Psoas muscle (tissue), 8 donors: Measurements from ENCODE around the gene MAS1. TPM values are rescaled to one million over a fixed set of nuclear protein-coding genes. Genes with fewer than 3 reads are reported as not detected.

Experiments used
- ATAC-seq, 4 donors: fragments of 200-7000 bp; cut with Tn5 transposase; one replicate each; pipeline ENCODE4 v1.9.1; 2020; ENCODE audit warnings: moderate library complexity in 3 of 4, mild to moderate bottlenecking in 2 of 4
- DNase-seq, 2 donors: peaks; one replicate each; pipeline ENCODE4 v3.0.0-alpha.2; 2020
- H3K27ac ChIP-seq: fragments of 200-600 bp; one replicate; pipeline ENCODE4 v1.8.0; 2022
- H3K27me3 ChIP-seq, 3 donors: fragments of 200-600 bp in 1 of 3; one replicate each; pipeline versions ENCODE4 v1.6.1 to v1.8.0; 2013 to 2022; ENCODE audit warnings: low read length in 2 of 3, mild to moderate bottlenecking in 2 of 3, moderate library complexity in 1 of 3; ENCODE audit not compliant: insufficient read depth in 3 of 3
- H3K36me3 ChIP-seq, 2 donors: fragments of 200-600 bp in 1 of 2; one replicate each; pipeline versions ENCODE4 v1.6.1 to v1.8.0; 2013 to 2022; ENCODE audit warnings: low read depth in 1 of 2, mild to moderate bottlenecking in 1 of 2, moderate library complexity in 1 of 2; ENCODE audit not compliant: insufficient read depth in 1 of 2
- H3K4me1 ChIP-seq: fragments of 200-600 bp; one replicate; pipeline ENCODE4 v1.8.0; 2022
- H3K4me3 ChIP-seq: fragments of 200-600 bp; one replicate; pipeline ENCODE4 v1.8.0; 2022; ENCODE audit warnings: mild to moderate bottlenecking
- H3K9me3 ChIP-seq: fragments of 200-600 bp; one replicate; pipeline ENCODE4 v1.8.0; 2022
- WGBS, 3 donors: extraction: QIAGEN DNeasy Blood & Tissue Kit; methylation state at CpG; one replicate each; pipeline versions ENCODE4 v1.1.6 to v1.1.7; 2013; 5-methylcytosine and 5-hydroxymethylcytosine counted together
- intact Hi-C, 2 donors: fragments of 100-400 bp; cut with DNase I; formaldehyde crosslinking; loops; one replicate each; pipeline versions ENCODE4 v1.11.0 to v1.14.2; 2022
- polyA plus RNA-seq, 3 donors: library from polyadenylated mRNA; stranded (reverse); fragments of 200-250 nt; gene quantifications; one replicate each; pipeline ENCODE4 v1.2.3, GENCODE V29; 2013
- total RNA-seq, 4 donors: library from RNA; stranded (reverse); fragmentation: NEBNext Ultra II Directional in 2 of 4; extraction: Animal tissue kit (Norgen Biotek cat#: 25700) in 2 of 4; gene quantifications; one replicate each; pipeline versions ENCODE4 v1.2.1 to v1.2.4, GENCODE V29; 2021 to 2023
- TF ChIP-seq, protein P1 (sequence below): fragments of 200-600 bp; IDR thresholded peaks from one replicate; pipeline ENCODE4 v1.8.0; 2022; ENCODE audit warnings: antibody characterized with exemption
- donor health status: healthy with polysubstance abuse.
- donor health status: DM: no; HTN: no; CAD: no; lungs with moderate emphysema.
- donor health status: Bipolar disorder and iron deficiency.
- donor health status: healthy.
- donor health status: DM: yes; HTN: yes; CAD: no.
- donor health status: DM: no; HTN: no; CAD: no.
- donor health status: DM: no; HTN: no; CAD: no.
- donor health status: DM: yes; HTN: yes; CAD: no.

MAS1 gene
- total and polyA plus RNA-seq, 7 donors: not detected

- H3K4me1 ChIP-seq: no peaks in the 10 kb centered on the region
- intact Hi-C loops: no loop called here
- no peaks in the 10 kb centered on the region for H3K27me3 ChIP-seq
- DNase-seq: no peak
- ATAC-seq: no peak
- no peaks in the 10 kb centered on the region for H3K9me3 ChIP-seq
- H3K27ac ChIP-seq: no peak overlapping the region
- TF ChIP-seq, protein P1, sequence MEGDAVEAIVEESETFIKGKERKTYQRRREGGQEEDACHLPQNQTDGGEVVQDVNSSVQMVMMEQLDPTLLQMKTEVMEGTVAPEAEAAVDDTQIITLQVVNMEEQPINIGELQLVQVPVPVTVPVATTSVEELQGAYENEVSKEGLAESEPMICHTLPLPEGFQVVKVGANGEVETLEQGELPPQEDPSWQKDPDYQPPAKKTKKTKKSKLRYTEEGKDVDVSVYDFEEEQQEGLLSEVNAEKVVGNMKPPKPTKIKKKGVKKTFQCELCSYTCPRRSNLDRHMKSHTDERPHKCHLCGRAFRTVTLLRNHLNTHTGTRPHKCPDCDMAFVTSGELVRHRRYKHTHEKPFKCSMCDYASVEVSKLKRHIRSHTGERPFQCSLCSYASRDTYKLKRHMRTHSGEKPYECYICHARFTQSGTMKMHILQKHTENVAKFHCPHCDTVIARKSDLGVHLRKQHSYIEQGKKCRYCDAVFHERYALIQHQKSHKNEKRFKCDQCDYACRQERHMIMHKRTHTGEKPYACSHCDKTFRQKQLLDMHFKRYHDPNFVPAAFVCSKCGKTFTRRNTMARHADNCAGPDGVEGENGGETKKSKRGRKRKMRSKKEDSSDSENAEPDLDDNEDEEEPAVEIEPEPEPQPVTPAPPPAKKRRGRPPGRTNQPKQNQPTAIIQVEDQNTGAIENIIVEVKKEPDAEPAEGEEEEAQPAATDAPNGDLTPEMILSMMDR: no peak
- no peak overlapping the region for H3K4me3 ChIP-seq
- H3K36me3 ChIP-seq: no peaks in the 10 kb centered on the region
- WGBS, 3 donors: 69 to 72% (median 70%) methylated on average over 15 of the region's 15 CpGs
Measured at GRCh38 chr6:159899994-159900745, 9.4 kb downstream of the MAS1 start.

GRCh38 chr6:159902620-159903019, 11.8 kb downstream of the MAS1 start:
- TF ChIP-seq, protein P1: no peak
- Histone ChIP-seq H3K36me3 (no peaks in the 10 kb centered on the region), H3K27me3 (no peaks in the 10 kb centered on the region), H3K4me1 (no peaks in the 10 kb centered on the region), H3K27ac (no peak overlapping the region), H3K4me3 (no peak overlapping the region), H3K9me3 (no peaks in the 10 kb centered on the region)
- WGBS, 3 donors: 46 to 67% (median 55%) methylated on average over 9 of the region's 9 CpGs
- intact Hi-C loops: no loop called here
- DNase-seq: no peak
- no peak for ATAC-seq

DNA sequence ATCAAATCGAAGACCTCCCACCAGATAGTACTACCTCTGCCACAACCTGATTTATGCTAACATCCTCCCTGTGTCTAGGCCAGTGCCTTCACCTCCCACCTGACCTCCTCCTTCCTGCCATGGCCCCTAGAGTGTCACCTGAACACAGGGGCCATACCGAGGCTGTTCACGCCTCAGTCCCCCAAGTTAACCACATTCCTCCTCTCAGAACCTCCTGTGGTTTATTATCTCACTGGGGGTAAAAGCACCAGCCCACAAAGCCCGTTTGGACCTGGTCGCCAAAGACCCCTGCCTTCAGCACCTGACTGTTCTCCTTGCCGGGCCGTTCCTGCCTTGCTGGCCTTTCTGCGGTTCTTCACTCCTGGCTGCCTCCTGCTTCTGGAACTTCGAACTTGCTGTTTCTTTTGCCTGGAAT, 13.7 kb downstream of the MAS1 start:
- no peaks in the 10 kb centered on the region for H3K27me3 ChIP-seq
- no peaks in the 10 kb centered on the region for H3K36me3 ChIP-seq
- no peak overlapping the region for H3K27ac ChIP-seq
- H3K4me1 ChIP-seq: no peaks in the 10 kb centered on the region
- 86 to 91% (median 91%) methylated on average over 9 of the region's 9 CpGs for WGBS, 3 donors
- DNase-seq (no peak), ATAC-seq (no peak)
- intact Hi-C loops: no loop called here
- TF ChIP-seq, protein P1: no peak
- H3K9me3 ChIP-seq: no peaks in the 10 kb centered on the region
- no peak overlapping the region for H3K4me3 ChIP-seq

DNA sequence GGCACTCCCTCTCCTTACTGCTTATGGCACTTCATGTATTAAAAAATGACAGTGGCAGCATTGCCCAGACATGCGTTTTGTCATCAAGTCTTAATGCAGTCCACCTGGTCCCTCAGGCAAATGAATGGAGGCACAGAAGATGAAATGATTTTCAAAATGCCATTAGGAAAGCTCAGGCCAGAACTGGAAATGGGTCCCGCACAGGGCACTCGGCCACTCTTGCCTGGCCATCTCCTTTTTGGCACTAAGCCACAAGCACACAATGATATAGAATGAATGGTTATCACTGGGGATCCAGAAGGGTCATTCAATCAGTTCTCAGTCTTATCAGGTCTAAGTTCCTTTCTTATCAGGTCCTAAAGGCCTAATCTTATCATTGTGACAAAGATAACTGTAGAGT, 15.6 kb downstream of the MAS1 start:
- Histone ChIP-seq H3K4me1 (no peaks in the 10 kb centered on the region), H3K27me3 (no peaks in the 10 kb centered on the region), H3K9me3 (no peaks in the 10 kb centered on the region), H3K4me3 (no peak overlapping the region), H3K36me3 (no peaks in the 10 kb centered on the region), H3K27ac (no peak overlapping the region)
- intact Hi-C loops: no loop called here
- TF ChIP-seq, protein P1: no peak
- WGBS, 3 donors: 80 to 85% (median 81%) methylated on average over 3 of the region's 3 CpGs
- DNase-seq (no peak), ATAC-seq (no peak)

DNA sequence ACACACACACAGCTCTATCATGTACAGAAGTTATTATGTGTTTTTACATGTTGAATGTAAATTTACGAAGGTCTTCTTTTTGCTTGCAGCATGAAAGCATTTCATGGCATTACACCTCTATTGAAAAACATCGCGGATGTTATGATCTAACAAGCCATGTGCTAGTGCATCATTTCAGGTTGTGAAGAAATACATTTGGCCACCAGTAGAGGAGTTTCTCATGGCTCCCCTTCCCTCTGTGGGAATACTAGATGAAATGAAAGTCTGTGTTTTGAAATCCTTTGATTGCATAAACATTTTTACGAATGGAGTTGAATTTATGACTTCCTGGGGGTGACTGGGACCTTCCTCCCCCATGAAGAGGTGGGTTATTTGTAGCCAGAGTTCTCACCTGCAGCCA, 17.7 kb downstream of the MAS1 start:
- Histone ChIP-seq H3K27ac (no peak overlapping the region), H3K36me3 (no peaks in the 10 kb centered on the region), H3K27me3 (peaks cover 0 to 3% (median 0%) of the 10 kb centered on the region in 3 donors), H3K4me1 (no peaks in the 10 kb centered on the region), H3K9me3 (no peaks in the 10 kb centered on the region), H3K4me3 (no peak overlapping the region)
- WGBS, 3 donors: 75 to 86% (median 75%) methylated on average over 4 of the region's 4 CpGs
- DNase-seq: no peak
- intact Hi-C loops: no loop called here
- ATAC-seq: peak in 1 of 4 donors; percentile 64
- TF ChIP-seq, protein P1: no peak
